HepG2 (cell line): ENCODE results near the gene CHCHD3. TPM values are rescaled to one million over a fixed set of nuclear protein-coding genes. Genes with fewer than 3 reads are reported as not detected.

Experiments used
- AHR ChIP-seq: IDR thresholded peaks from 2 replicates; pipeline ENCODE4 v1.6.1; 2018; ENCODE audit warnings: missing genetic modification reagents, missing compliant biosample characterization
- ATF3 ChIP-seq: sonication (generic); formaldehyde crosslinking; IDR thresholded peaks from 2 replicates; pipeline ENCODE4 v1.4.0; 2020; ENCODE audit warnings: missing genetic modification reagents
- E2F2 ChIP-seq: sonication (generic); formaldehyde crosslinking; IDR thresholded peaks from 2 replicates; pipeline ENCODE4 v1.4.0; 2020; ENCODE audit warnings: missing genetic modification reagents, borderline replicate concordance
- EED ChIP-seq: sonication (generic); formaldehyde crosslinking; IDR thresholded peaks from 2 replicates; pipeline ENCODE4 v1.5.0; 2020; ENCODE audit warnings: mild to moderate bottlenecking, missing genetic modification reagents
- FOXK1 ChIP-seq: sonication (generic); formaldehyde crosslinking; IDR thresholded peaks from 2 replicates; pipeline ENCODE4 v1.4.0; 2020; ENCODE audit warnings: low read depth, missing genetic modification reagents, borderline replicate concordance
- HDAC6 ChIP-seq: fragments of 200-600 bp; sonication (generic); IDR thresholded peaks from 2 replicates; pipeline ENCODE4 v1.7.0; 2017; ENCODE audit warnings: mild to moderate bottlenecking, antibody characterized with exemption, low read length, low read depth
- IRF1 ChIP-seq: sonication (generic); formaldehyde crosslinking; IDR thresholded peaks from 2 replicates; pipeline ENCODE4 v1.4.0; 2020; ENCODE audit warnings: low read depth, mild to moderate bottlenecking, missing genetic modification reagents
- MTF1 ChIP-seq: sonication (generic); formaldehyde crosslinking; IDR thresholded peaks from 2 replicates; pipeline ENCODE4 v1.5.0; 2020; ENCODE audit warnings: missing genetic modification reagents
- RARG ChIP-seq: sonication (generic); formaldehyde crosslinking; IDR thresholded peaks from 2 replicates; pipeline ENCODE4 v1.4.0; 2020; ENCODE audit warnings: low read depth, mild to moderate bottlenecking, missing genetic modification reagents
- RBAK ChIP-seq: sonication (generic); formaldehyde crosslinking; IDR thresholded peaks from 2 replicates; pipeline ENCODE4 v1.5.1; 2020; ENCODE audit warnings: mild to moderate bottlenecking, missing genetic modification reagents
- SIX4 ChIP-seq: sonication (generic); formaldehyde crosslinking; IDR thresholded peaks from 2 replicates; pipeline ENCODE4 v1.4.0; 2020; ENCODE audit warnings: missing genetic modification reagents
- SMAD3 ChIP-seq: sonication (generic); formaldehyde crosslinking; IDR thresholded peaks from 2 replicates; pipeline ENCODE4 v1.4.0; 2020; ENCODE audit warnings: missing genetic modification reagents
- SMARCC2 ChIP-seq: fragments of 450-650 bp; IDR thresholded peaks from 2 replicates; pipeline ENCODE4 v1.6.1; 2017; ENCODE audit warnings: antibody characterized with exemption, mild to moderate bottlenecking
- SOX5 ChIP-seq: IDR thresholded peaks from 2 replicates; pipeline ENCODE4 v1.6.1; 2016; ENCODE audit warnings: borderline replicate concordance
- SP1 ChIP-seq, 2 experiments: fragments of 450-650 bp in 1 of 2; sonication (generic) in 1 of 2; formaldehyde crosslinking in 1 of 2; IDR thresholded peaks; 2 replicates each; pipeline versions ENCODE4 v1.4.0 to v1.6.1; 2016 to 2020; ENCODE audit warnings: missing genetic modification reagents in 1 of 2
- SUZ12 ChIP-seq: fragments of 150-350 bp; IDR thresholded peaks from 2 replicates; pipeline ENCODE4 v1.6.1; 2014; ENCODE audit warnings: low read depth, low read length
- TAF15 ChIP-seq: fragments of 200-400 bp; formaldehyde crosslinking; IDR thresholded peaks from one replicate; pipeline ENCODE4 v1.6.1; 2018; ENCODE audit warnings: mild to moderate bottlenecking, low read depth, low read length; ENCODE audit not compliant: poor library complexity, severe bottlenecking
- TOE1 ChIP-seq: sonication (generic); formaldehyde crosslinking; IDR thresholded peaks from 2 replicates; pipeline ENCODE4 v1.4.0; 2020; ENCODE audit warnings: mild to moderate bottlenecking, missing genetic modification reagents
- ZFP36L1 ChIP-seq: sonication (generic); formaldehyde crosslinking; IDR thresholded peaks from 2 replicates; pipeline ENCODE4 v1.8.0; 2022; ENCODE audit warnings: mild to moderate bottlenecking, missing genetic modification reagents, moderate library complexity
- ZNF230 ChIP-seq: sonication (generic); formaldehyde crosslinking; IDR thresholded peaks from 2 replicates; pipeline ENCODE4 v1.4.0; 2020; ENCODE audit warnings: mild to moderate bottlenecking, missing genetic modification reagents
- ZNF234 ChIP-seq: sonication (generic); formaldehyde crosslinking; conservative IDR thresholded peaks from 2 replicates; pipeline ENCODE4 v1.5.1; 2020; ENCODE audit warnings: mild to moderate bottlenecking, missing genetic modification reagents
- ZNF670 ChIP-seq: sonication (generic); formaldehyde crosslinking; IDR thresholded peaks from 2 replicates; pipeline ENCODE4 v1.8.0; 2022; ENCODE audit warnings: mild to moderate bottlenecking, missing genetic modification reagents, borderline replicate concordance
- ZNF792 ChIP-seq: IDR thresholded peaks from 2 replicates; pipeline ENCODE4 v1.6.1; 2016
- ZSCAN31 ChIP-seq: sonication (generic); formaldehyde crosslinking; IDR thresholded peaks from 2 replicates; pipeline ENCODE4 v1.5.0; 2020; ENCODE audit warnings: low read depth, mild to moderate bottlenecking, missing genetic modification reagents
- polyA plus RNA-seq, 8 experiments: library from polyadenylated mRNA; depleted of rRNA in 3 of 8; stranded (reverse) in 7 of 8; unstranded in 1 of 8; fragments of >200 nt; fragmentation: Illumina TruSeq in 4 of 8; extraction: Trizol in 4 of 8; gene quantifications; 2 replicates each; pipeline versions ENCODE4 v1.2.1 to v1.2.3, GENCODE V29; 2011 to 2016; ENCODE audit warnings: low read depth in 4 of 8, missing spikeins in 1 of 8, mixed read lengths in 1 of 8; ENCODE audit not compliant: insufficient read depth in 1 of 8
- total RNA-seq, 5 experiments: library from RNA; depleted of rRNA; stranded (reverse); fragments of >200 nt; fragmentation: Illumina TruSeq; extraction: Trizol; gene quantifications; 2 replicates each; pipeline ENCODE4 v1.2.3, GENCODE V29; 2016; ENCODE audit warnings: low read depth in 1 of 5
- TF ChIP-seq, protein P1 (sequence below): sonication (generic); formaldehyde crosslinking; IDR thresholded peaks from 2 replicates; pipeline ENCODE4 v1.4.0; 2020; ENCODE audit warnings: mild to moderate bottlenecking, missing genetic modification reagents
- TF ChIP-seq, protein P2 (sequence below): sonication (generic); formaldehyde crosslinking; IDR thresholded peaks from 2 replicates; pipeline ENCODE4 v1.5.0; 2020; ENCODE audit warnings: missing genetic modification reagents

Gene CHCHD3
- total and polyA plus RNA-seq, 2 of the 13 experiments (the other 11 are each of a cell fraction or from before 2014, with no cell fraction given) = 32.7 to 86.8 TPM

DNA sequence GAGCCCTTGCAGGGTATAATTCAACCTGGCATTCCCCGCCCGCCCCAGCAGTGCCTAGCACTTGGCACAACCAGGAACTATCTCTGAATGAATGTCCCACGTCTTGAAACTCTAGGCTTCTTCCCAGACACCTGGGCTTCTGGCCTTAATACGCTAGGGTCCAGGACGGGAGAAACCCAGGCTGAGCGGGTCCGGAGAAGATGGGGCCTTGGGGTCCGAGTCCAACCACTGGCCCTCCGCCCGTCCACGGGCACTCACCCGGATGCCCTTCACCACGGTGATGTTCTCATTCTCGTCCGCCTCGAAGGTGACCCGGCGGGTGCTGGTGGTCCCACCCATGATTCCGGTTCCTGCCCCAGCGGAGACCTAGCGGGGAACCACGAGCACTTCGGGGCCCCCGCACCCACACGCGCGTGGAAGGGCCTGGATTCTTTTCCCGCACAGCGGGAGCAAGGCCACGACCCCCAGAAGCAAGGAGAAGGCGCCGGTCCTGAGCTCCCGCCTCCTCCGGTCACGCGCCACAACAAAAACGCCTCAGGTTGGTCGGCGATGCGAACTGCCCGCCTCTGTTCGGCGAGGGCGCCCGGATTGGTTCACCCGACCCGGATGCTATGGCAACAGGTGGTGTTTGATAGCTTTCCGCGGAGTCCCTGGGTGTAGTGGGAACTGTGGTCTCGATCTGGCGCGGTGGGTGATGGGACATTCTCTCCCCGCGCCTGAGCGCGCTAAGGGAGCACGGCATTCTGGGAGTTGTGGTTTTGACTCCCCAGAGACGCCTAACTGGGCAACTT is at the start of gene CHCHD3 (continued):
- TF ChIP-seq SP1 (IDR thresholded peaks at IDR 0.05) = no peak
- peak; percentile 48; the same call in 1 of the 2 replicates for TF ChIP-seq SP1 (CRISPR knock-in tag; IDR thresholded peaks at IDR 0.05)
- no peak; the same call in 1 of the 2 replicates for TF ChIP-seq ZSCAN31 (CRISPR knock-in tag)
- no peak for TF ChIP-seq ZNF234 (CRISPR knock-in tag)
- no peak for TF ChIP-seq SMARCC2
- TF ChIP-seq ZNF792 (CRISPR knock-in tag) = no peak
- TF ChIP-seq EED (CRISPR knock-in tag) = no peak
- no peak for TF ChIP-seq RARG (CRISPR knock-in tag)
- TF ChIP-seq ZFP36L1 (CRISPR knock-in tag) = no peak
- TF ChIP-seq SOX5 = no peak; the same call in 1 of the 2 replicates
- 0 out of 2 replicates have a peak, but pooled peaks have one; percentile 40 for TF ChIP-seq ZNF670 (CRISPR knock-in tag)
- no peak for TF ChIP-seq RBAK (CRISPR knock-in tag)
- no peak for TF ChIP-seq SIX4
- peak; percentile 89 for TF ChIP-seq SUZ12
- TF ChIP-seq ZNF230 = no peak
- TF ChIP-seq, protein P1, sequence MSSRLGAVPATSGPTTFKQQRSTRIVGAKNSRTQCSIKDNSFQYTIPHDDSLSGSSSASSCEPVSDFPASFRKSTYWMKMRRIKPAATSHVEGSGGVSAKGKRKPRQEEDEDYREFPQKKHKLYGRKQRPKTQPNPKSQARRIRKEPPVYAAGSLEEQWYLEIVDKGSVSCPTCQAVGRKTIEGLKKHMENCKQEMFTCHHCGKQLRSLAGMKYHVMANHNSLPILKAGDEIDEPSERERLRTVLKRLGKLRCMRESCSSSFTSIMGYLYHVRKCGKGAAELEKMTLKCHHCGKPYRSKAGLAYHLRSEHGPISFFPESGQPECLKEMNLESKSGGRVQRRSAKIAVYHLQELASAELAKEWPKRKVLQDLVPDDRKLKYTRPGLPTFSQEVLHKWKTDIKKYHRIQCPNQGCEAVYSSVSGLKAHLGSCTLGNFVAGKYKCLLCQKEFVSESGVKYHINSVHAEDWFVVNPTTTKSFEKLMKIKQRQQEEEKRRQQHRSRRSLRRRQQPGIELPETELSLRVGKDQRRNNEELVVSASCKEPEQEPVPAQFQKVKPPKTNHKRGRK (CRISPR knock-in tag) = no peak
- no peak; the same call in 1 of the 2 replicates for TF ChIP-seq ATF3 (CRISPR knock-in tag)
- no peak for TF ChIP-seq SMAD3 (CRISPR knock-in tag)
- TF ChIP-seq IRF1 (CRISPR knock-in tag) = no peak
- peak; percentile 76; the same call in 1 of the 2 replicates for TF ChIP-seq FOXK1 (CRISPR knock-in tag)
- TF ChIP-seq AHR (CRISPR knock-in tag) = 0 out of 2 replicates have a peak, but pooled peaks have one; percentile 65
- TF ChIP-seq HDAC6 = no peak
- TF ChIP-seq E2F2 (CRISPR knock-in tag) = peak; percentile 32; the same call in 1 of the 2 replicates
- TF ChIP-seq TAF15 = no peak
- TF ChIP-seq, protein P2, sequence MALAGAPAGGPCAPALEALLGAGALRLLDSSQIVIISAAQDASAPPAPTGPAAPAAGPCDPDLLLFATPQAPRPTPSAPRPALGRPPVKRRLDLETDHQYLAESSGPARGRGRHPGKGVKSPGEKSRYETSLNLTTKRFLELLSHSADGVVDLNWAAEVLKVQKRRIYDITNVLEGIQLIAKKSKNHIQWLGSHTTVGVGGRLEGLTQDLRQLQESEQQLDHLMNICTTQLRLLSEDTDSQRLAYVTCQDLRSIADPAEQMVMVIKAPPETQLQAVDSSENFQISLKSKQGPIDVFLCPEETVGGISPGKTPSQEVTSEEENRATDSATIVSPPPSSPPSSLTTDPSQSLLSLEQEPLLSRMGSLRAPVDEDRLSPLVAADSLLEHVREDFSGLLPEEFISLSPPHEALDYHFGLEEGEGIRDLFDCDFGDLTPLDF (CRISPR knock-in tag) = peak; percentile 98
- TF ChIP-seq MTF1 (CRISPR knock-in tag) = no peak
- no peak for TF ChIP-seq TOE1 (CRISPR knock-in tag)
